Fibroblast of lung (primary cell): ENCODE measurements around the gene ARHGEF18. TPM values are rescaled to one million over a fixed set of nuclear protein-coding genes. Genes with fewer than 3 reads are reported as not detected.

Experiments used
- DNase-seq, 2 donors: peaks; one replicate each; pipeline versions ENCODE4 v3.0.0 to v3.0.0-alpha.2; 2010; ENCODE audit warnings: low read depth in 2 of 2
- H2AFZ ChIP-seq: 2 replicates; pipeline ENCODE4 v1.5.1; 2012; ENCODE audit warnings: low read length, control low read depth, inconsistent platforms
- H3K27ac ChIP-seq: 2 replicates; pipeline ENCODE4 v1.5.1; 2011; ENCODE audit warnings: low read length, control low read depth; ENCODE audit not compliant: insufficient read depth
- H3K27me3 ChIP-seq: 2 replicates; pipeline ENCODE4 v1.5.1; 2011; ENCODE audit warnings: mild to moderate bottlenecking, low read length; ENCODE audit not compliant: control insufficient read depth, insufficient read depth
- H3K36me3 ChIP-seq: 2 replicates; pipeline ENCODE4 v1.5.1; 2011; ENCODE audit warnings: low read length; ENCODE audit not compliant: control insufficient read depth, insufficient read depth
- H3K4me1 ChIP-seq: 2 replicates; pipeline ENCODE4 v1.5.1; 2011; ENCODE audit warnings: low read length; ENCODE audit not compliant: control insufficient read depth, insufficient read depth; ENCODE audit errors: extremely low read depth
- H3K4me2 ChIP-seq: 2 replicates; pipeline ENCODE4 v1.5.1; 2011; ENCODE audit warnings: low read length, control low read depth; ENCODE audit not compliant: insufficient read depth; ENCODE audit errors: extremely low read depth
- H3K4me3 ChIP-seq, 4 experiments: fragments of 200-600 bp in 1 of 4; sonication (generic) in 1 of 4; replicated peaks in 1 of 4; 2 replicates each; pipeline ENCODE4 v1.5.1; 2011 to 2016; ENCODE audit warnings: low read length in 4 of 4, low read depth in 3 of 4, mild to moderate bottlenecking in 3 of 4, control low read depth in 2 of 4, inconsistent platforms in 1 of 4, mixed read lengths in 1 of 4; ENCODE audit not compliant: insufficient read depth in 1 of 4; ENCODE audit errors: control extremely low read depth in 1 of 4
- H3K79me2 ChIP-seq: 2 replicates; pipeline ENCODE4 v1.5.1; 2012; ENCODE audit warnings: mild to moderate bottlenecking, low read length, inconsistent platforms; ENCODE audit not compliant: control insufficient read depth, insufficient read depth
- H3K9ac ChIP-seq: 2 replicates; pipeline ENCODE4 v1.5.1; 2011; ENCODE audit warnings: mild to moderate bottlenecking, low read length, control low read depth; ENCODE audit not compliant: insufficient read depth
- H3K9me3 ChIP-seq: 2 replicates; pipeline ENCODE4 v1.5.1; 2012; ENCODE audit warnings: low read depth, low read length; ENCODE audit not compliant: control insufficient read depth, insufficient read depth
- H4K20me1 ChIP-seq: 2 replicates; pipeline ENCODE4 v1.5.1; 2011; ENCODE audit warnings: low read length; ENCODE audit not compliant: control insufficient read depth, insufficient read depth; ENCODE audit errors: extremely low read depth
- CTCF ChIP-seq, 2 donors: IDR thresholded peaks in 1 of 2; conservative IDR thresholded peaks in 1 of 2; 1 replicate in 1 of 2; 2 replicates in 1 of 2; pipeline ENCODE4 v1.5.1; 2011 to 2012; ENCODE audit warnings: low read length in 2 of 2, control low read depth in 1 of 2, inconsistent platforms in 1 of 2, low read depth in 1 of 2, mild to moderate bottlenecking in 1 of 2
- EZH2 ChIP-seq: IDR thresholded peaks from 2 replicates; pipeline ENCODE4 v1.5.1; 2012; ENCODE audit warnings: low read length, control low read depth, mild to moderate bottlenecking; ENCODE audit errors: missing control alignments
- polyA plus RNA-seq, 2 donors: library from polyadenylated mRNA; depleted of rRNA in 1 of 2; stranded (reverse) in 1 of 2; unstranded in 1 of 2; fragments of >200 nt; gene quantifications; 2 replicates each; pipeline ENCODE4 v1.2.1, GENCODE V29; 2011 to 2012; ENCODE audit warnings: missing spikeins in 1 of 2
- total RNA-seq: library from RNA; depleted of rRNA; stranded (reverse); fragments of >200 nt; gene quantifications from 2 replicates; pipeline ENCODE4 v1.2.1, GENCODE V29; 2014

Gene ARHGEF18
- total and polyA plus RNA-seq, 2 donors (not counting 1 experiment from before 2014, with no cell fraction given): 6.1 to 45.1 TPM

GRCh38 chr19:7371001-7371400 is 22.3 kb downstream of the ARHGEF18 start:
- Histone ChIP-seq H3K9ac (no peak overlapping the region), H2AFZ (no peak overlapping the region), H3K4me2 (no peak overlapping the region), H3K4me3 (no peak overlapping the region), H3K79me2 (no peaks in the 10 kb centered on the region), H3K36me3 (no peaks in the 10 kb centered on the region), H3K27me3 (no peaks in the 10 kb centered on the region), H3K27ac (no peak overlapping the region), H4K20me1 (no peaks in the 10 kb centered on the region), H3K4me1 (no peaks in the 10 kb centered on the region), H3K9me3 (no peaks in the 10 kb centered on the region)
- DNase-seq: no peak
- no peak for TF ChIP-seq EZH2
- no peak for TF ChIP-seq CTCF (conservative IDR thresholded peaks at IDR 0.05 in 1 of 2, IDR thresholded peaks at IDR 0.05 in 1 of 2; ENCODE audit: low read depth in 1 of 2, low read length in 2 of 2)

GRCh38 chr19:7372810-7373209 is 24.1 kb downstream of the ARHGEF18 start:
- Histone ChIP-seq H4K20me1 (no peaks in the 10 kb centered on the region), H3K4me2 (no peak overlapping the region), H3K9ac (no peak overlapping the region), H3K36me3 (no peaks in the 10 kb centered on the region), H3K27ac (no peak overlapping the region), H3K4me1 (no peaks in the 10 kb centered on the region), H3K4me3 (no peak overlapping the region), H3K79me2 (no peaks in the 10 kb centered on the region), H3K9me3 (no peaks in the 10 kb centered on the region), H3K27me3 (no peaks in the 10 kb centered on the region), H2AFZ (no peak overlapping the region)
- no peak for TF ChIP-seq CTCF (conservative IDR thresholded peaks at IDR 0.05 in 1 of 2, IDR thresholded peaks at IDR 0.05 in 1 of 2; ENCODE audit: low read depth in 1 of 2, low read length in 2 of 2)
- no peak for TF ChIP-seq EZH2
- DNase-seq: no peak

- Histone ChIP-seq H3K27me3 (no peaks in the 10 kb centered on the region), H3K4me2 (no peak overlapping the region), H3K27ac (no peak overlapping the region), H3K9ac (no peak overlapping the region), H3K4me3 (no peak overlapping the region), H3K9me3 (no peaks in the 10 kb centered on the region), H4K20me1 (no peaks in the 10 kb centered on the region), H2AFZ (no peak overlapping the region), H3K79me2 (no peaks in the 10 kb centered on the region), H3K4me1 (no peaks in the 10 kb centered on the region), H3K36me3 (no peaks in the 10 kb centered on the region)
- TF ChIP-seq EZH2: no peak
- no peak for TF ChIP-seq CTCF (conservative IDR thresholded peaks at IDR 0.05 in 1 of 2, IDR thresholded peaks at IDR 0.05 in 1 of 2; ENCODE audit: low read depth in 1 of 2, low read length in 2 of 2)
- DNase-seq: no peak
Measured at GRCh38 chr19:7373862-7374261, 25.1 kb downstream of the ARHGEF18 start.
